HG02938 (cell line): ENCODE measurements around the gene PER1.
A peak's percentile ranks its signal among the peaks of the same experiment; 100 is the strongest.
"Not testable (repeated sequence)": the region's sequence is repeated elsewhere in the genome, so short reads cannot be mapped to it uniquely, and the experiment has no call there.

ENCODE experiments used
- ATAC-seq: cut with Tn5 transposase; IDR thresholded peaks from one replicate; pipeline ENCODE4 v1.9.1; 2021; ENCODE audit warnings: mild to moderate bottlenecking, moderate library complexity; ENCODE audit not compliant: unreplicated experiment

Gene PER1

GRCh38 chr17:8173056-8173870 is 21.1 kb upstream of the PER1 start:
- peak; percentile 65 for ATAC-seq

DNA sequence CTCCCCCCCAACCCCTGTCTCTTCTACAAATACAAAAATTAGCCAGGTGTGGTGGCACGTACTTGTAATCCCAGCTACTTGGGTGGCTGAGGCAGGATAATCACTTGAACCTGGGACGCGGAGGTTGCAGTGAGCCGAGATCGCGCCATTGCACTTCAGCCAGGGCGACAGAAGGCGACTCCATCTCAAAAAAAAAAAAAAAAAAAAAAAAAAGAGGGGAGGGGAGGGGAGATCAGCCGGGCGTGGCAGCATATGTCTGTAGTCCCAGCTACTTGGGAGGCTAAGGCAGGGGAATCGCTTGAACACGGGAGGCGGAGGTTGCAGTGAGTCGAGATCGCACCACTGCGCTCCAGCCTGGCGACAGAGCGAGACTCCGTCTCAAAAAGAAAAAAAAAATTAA is 18.0 kb upstream of the PER1 start:
- ATAC-seq, result not testable (repeated sequence)

GRCh38 chr17:8167526-8167925 is 15.3 kb upstream of the PER1 start:
- no peak for ATAC-seq

- ATAC-seq, result no peak
Observed at GRCh38 chr17:8166731-8167130, 14.5 kb upstream of the PER1 start.

GRCh38 chr17:8164815-8165131 is 12.6 kb upstream of the PER1 start:
- no peak for ATAC-seq

GRCh38 chr17:8163978-8164814 is 12.0 kb upstream of the PER1 start:
- ATAC-seq, result no peak

DNA sequence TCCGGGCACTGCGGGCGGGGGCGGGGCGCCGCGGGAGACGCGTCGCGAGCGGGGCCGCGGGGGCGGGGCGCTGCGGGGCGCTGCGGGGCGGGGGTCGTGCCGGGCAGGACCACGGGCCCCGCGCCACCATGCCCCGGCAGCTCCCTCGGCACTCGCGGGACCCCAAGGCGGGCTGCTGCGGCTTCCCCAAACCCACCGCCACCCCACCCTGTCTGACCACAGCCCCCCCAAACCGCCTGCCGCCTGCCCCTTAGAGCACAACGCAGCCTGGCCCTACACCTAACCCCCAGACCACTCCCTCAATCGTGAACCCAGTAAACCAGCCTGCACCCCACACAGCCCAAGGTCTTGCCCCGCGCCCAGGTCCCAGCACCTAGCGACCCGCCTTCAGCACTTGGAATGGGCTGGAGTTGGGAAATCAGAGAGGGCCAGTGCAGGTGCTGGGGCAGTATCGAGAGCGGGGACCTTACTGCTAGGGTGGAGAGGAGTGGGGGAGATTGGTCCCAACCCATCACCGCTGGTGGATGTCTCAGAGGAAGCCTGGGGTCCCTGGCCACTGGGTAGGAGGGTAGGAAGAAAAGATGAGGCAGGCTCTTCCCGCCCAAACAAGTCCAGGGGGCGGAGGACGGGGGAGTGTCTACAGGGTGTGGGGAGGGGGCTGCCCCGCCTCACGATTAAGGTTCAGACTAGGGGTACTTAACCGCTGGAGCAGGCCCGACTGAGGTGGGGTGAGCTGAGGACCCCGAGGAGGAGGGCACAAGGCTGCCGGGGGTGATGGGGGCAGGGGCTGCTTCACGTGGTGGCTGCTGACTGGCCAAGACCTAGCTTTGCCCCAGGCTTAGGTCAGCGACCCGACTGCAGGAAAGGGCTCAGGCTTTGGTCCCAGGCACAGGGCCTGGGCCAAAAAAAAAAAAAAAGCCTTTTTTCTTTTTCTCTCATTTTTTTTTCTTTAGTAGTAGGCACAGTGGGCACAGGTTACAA is 11.1 kb upstream of the PER1 start:
- ATAC-seq, result no peak

GRCh38 chr17:8162233-8162996 is 10.2 kb upstream of the PER1 start, which contains the start of gene VAMP2:
VAMP2 (minus strand) TSS chr17:8162948; CDS start chr17:8162879, 69 bp downstream.
- ATAC-seq, result no peak

GRCh38 chr17:8161289-8162232 is 9.4 kb upstream of the PER1 start:
- ATAC-seq, result no peak

DNA sequence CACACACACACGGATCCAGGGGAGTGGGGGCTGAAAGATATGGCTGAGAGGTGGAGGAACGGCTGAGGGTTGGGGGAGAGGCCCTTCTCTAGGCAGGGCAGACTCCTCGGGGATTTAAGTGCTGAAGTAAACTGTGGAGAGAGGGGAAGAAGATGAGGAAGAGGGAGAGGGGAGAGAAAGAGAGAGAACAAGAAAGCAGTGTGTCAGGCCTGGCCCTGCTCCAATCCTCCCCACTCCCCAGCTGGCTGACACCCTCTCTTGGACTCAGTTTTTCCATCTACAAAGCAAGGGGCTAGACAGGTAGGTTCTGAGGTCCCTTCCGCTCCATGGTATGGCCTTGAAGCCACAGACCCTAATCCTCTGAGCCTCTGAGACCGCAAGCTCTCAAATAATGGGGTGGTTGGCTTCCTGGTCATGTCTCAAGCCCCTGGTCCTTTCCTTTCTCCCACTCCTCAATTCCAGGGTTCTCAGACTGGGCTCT is 8.6 kb upstream of the PER1 start:
- ATAC-seq, result no peak

GRCh38 chr17:8160224-8160577 is 8.0 kb upstream of the PER1 start:
- no peak for ATAC-seq

- no peak for ATAC-seq
Observed at GRCh38 chr17:8159459-8160223, 7.4 kb upstream of the PER1 start.

DNA sequence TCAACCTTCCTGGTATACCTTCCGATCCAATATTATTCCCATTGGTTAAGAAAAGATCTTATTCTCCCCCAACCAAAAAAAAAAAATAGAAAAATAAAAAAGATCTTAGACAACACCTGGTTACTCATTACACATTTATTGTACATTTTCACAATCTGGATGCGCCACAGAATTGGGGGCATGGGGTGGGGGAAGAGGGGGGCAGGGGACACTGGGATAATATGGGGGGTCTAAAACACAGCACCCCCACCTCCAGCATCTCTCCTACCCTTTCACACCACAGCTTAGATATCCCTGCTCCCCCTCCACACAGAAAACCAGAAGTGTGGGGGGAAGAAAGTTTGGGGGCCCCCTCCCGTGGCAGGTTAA is 6.8 kb upstream of the PER1 start:
- ATAC-seq, result no peak

- ATAC-seq, result no peak
Observed at GRCh38 chr17:8158267-8159031, 6.2 kb upstream of the PER1 start.

GRCh38 chr17:8156246-8156992 is 4.2 kb upstream of the PER1 start:
- peak; percentile 73 for ATAC-seq

GRCh38 chr17:8155996-8156245 is 3.7 kb upstream of the PER1 start:
- no peak for ATAC-seq
